SK-N-SH treated with all-trans-retinoic acid at 6 μM for 48 hours (cell line): ENCODE measurements around the gene TNNI2.

Experiments used
- GLIS3 ChIP-seq: fragments of 250-450 bp; sonication (Bioruptor Pico); IDR thresholded peaks from 2 replicates; pipeline ENCODE4 v1.5.0; 2020; ENCODE audit warnings: mild to moderate bottlenecking, moderate library complexity
- ZFP3 ChIP-seq: fragments of 250-450 bp; sonication (Bioruptor Pico); IDR thresholded peaks from 2 replicates; pipeline ENCODE4 v1.5.0; 2020; ENCODE audit warnings: mild to moderate bottlenecking, moderate library complexity

DNA sequence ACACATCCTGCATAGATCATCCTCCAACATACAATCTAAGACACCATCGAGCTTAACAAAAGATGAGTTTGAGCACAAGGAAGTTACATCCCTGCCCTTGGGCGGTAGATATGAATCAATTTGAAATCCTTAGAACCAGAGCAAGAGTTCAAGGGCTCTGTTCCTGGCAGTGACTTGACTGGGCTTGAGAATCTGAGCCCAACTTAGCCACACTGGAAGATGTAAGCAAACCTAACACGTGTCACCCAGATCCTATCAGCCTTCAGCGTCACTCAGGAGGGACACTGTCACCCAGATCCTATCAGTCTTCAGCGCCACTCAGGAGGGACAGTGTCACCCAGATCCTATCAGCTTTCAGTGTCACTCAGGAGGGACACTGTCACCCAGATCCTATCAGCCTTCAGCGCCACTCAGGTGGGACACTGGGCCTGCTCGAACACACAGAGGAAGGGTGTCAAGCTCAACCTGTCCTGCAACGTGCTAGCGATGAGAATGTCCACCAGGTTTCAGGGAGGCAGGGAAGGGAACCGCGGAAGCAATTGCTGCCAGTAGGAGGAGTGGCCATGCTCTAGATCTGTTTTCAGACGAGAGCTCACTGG lies 42.3 kb upstream of the TNNI2 start:
- TF ChIP-seq ZFP3 (no peak), GLIS3 (CRISPR knock-in tag) (no peak)
